ENCODE data around the gene PPP6R2. TPM values are rescaled to one million over a fixed set of nuclear protein-coding genes. Genes with fewer than 3 reads are reported as not detected.

The PPP6R2 gene
- polyA plus RNA-seq, 3 donors = 9.1 to 74.5 (median 10.3) TPM

DNA sequence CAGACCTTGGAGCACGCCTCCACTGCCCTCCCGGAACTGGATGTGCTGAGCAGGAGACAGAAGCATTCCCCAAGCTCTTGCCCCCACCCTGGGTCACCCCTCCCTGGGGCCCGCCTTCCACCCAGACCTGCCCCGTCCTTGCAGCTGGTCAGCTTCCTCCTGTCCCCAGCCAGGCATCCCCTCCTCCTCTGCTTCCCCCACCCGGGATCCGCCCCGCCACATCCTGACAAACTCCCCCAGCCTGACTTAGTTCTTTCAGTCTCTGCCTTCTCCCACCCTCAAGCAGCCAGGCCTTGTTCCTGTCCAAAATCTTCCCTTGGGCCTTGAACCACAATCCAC, 34.6 kb upstream of the PPP6R2 start:
- TF ChIP-seq, protein P1, sequence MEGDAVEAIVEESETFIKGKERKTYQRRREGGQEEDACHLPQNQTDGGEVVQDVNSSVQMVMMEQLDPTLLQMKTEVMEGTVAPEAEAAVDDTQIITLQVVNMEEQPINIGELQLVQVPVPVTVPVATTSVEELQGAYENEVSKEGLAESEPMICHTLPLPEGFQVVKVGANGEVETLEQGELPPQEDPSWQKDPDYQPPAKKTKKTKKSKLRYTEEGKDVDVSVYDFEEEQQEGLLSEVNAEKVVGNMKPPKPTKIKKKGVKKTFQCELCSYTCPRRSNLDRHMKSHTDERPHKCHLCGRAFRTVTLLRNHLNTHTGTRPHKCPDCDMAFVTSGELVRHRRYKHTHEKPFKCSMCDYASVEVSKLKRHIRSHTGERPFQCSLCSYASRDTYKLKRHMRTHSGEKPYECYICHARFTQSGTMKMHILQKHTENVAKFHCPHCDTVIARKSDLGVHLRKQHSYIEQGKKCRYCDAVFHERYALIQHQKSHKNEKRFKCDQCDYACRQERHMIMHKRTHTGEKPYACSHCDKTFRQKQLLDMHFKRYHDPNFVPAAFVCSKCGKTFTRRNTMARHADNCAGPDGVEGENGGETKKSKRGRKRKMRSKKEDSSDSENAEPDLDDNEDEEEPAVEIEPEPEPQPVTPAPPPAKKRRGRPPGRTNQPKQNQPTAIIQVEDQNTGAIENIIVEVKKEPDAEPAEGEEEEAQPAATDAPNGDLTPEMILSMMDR (IDR thresholded peaks at IDR 0.05) = no peak
- Mint-ChIP-seq H3K27me3 (ENCODE audit: low read depth in 3 of 3) (peaks cover 2% of the 10 kb centered on the region in 3 donors), H3K4me3 (peak overlapping the region; percentile 69 to 82), H3K9me3 (peaks cover 0 to 2% (median 0%) of the 10 kb centered on the region in 7 donors), H3K27ac (peak overlapping the region; percentile 76 to 97 (median 94)), H3K4me1 (peaks cover 35% of the 10 kb centered on the region), H3K36me3 (peaks cover 0 to 9% of the 10 kb centered on the region in 2 donors)
- Histone ChIP-seq H3K4me3 (replicated peaks in 1 of 3; ENCODE audit: low read depth in 2 of 3, low read length in 3 of 3) (peak overlapping the region in 2 of 3 experiments; percentile 37 to 70), H3K36me3 (replicated peaks in 1 of 2; ENCODE audit: control insufficient read depth in 1 of 2, insufficient read depth in 2 of 2, low read length in 2 of 2) (peaks cover 0 to 10% of the 10 kb centered on the region in 2 donors), H3K79me2 (ENCODE audit: insufficient read depth, low read length) (peaks cover 35% of the 10 kb centered on the region), H3K27ac (ENCODE audit: low read depth in 1 of 2, low read length in 2 of 2) (peak overlapping the region; percentile 83 to 90), H3K9me3 (replicated peaks in 1 of 2; ENCODE audit: control insufficient read depth in 1 of 2, insufficient read depth in 1 of 2, low read length in 2 of 2) (no peaks in the 10 kb centered on the region), H3K27me3 (ENCODE audit: control insufficient read depth in 2 of 2, insufficient read depth in 2 of 2, low read length in 2 of 2) (no peaks in the 10 kb centered on the region), H3K4me2 (replicated peaks; ENCODE audit: extremely low read depth, low read length, poor library complexity, severe bottlenecking) (peak overlapping the region; percentile 83), H3K9ac (ENCODE audit: insufficient read depth, low read length, poor library complexity, severe bottlenecking) (peak overlapping the region; percentile 65), H4K20me1 (ENCODE audit: insufficient read depth, low read length) (peaks cover 32% of the 10 kb centered on the region), H3K4me1 (ENCODE audit: control insufficient read depth in 1 of 2, insufficient read depth in 2 of 2, low read length in 2 of 2) (peaks cover 48% of the 10 kb centered on the region in 2 donors), H2AFZ (ENCODE audit: insufficient read depth, low read depth, low read length, poor library complexity, severe bottlenecking) (no peak overlapping the region)
- peak; percentile 63 to 75 (median 70) for DNase-seq
- 0% methylated on average over 6 of the region's 7 CpGs for WGBS (ENCODE audit: insufficient coverage)
- intact Hi-C loops (cut with micrococcal nuclease) = loop anchor here in 1 of 2 donors (2.0 to 10.0 kb wide), 2 partner anchors 18 to 344 kb away; partner anchors contain the start of genes DENND6B and PIM3

- H4K20me1 ChIP-seq (ENCODE audit: insufficient read depth, low read length) = peaks cover 27% of the 10 kb centered on the region
- peak overlapping the region; percentile 65 for H3K9ac ChIP-seq (ENCODE audit: insufficient read depth, low read length, poor library complexity, severe bottlenecking)
- peak overlapping the region; percentile 83 to 90 for H3K27ac ChIP-seq (ENCODE audit: low read depth in 1 of 2, low read length in 2 of 2)
- H3K27me3 ChIP-seq (ENCODE audit: control insufficient read depth in 2 of 2, insufficient read depth in 2 of 2, low read length in 2 of 2) = no peaks in the 10 kb centered on the region
- TF ChIP-seq, protein P1 (IDR thresholded peaks at IDR 0.05) = no peak
- H3K36me3 ChIP-seq (replicated peaks in 1 of 2; ENCODE audit: control insufficient read depth in 1 of 2, insufficient read depth in 2 of 2, low read length in 2 of 2) = peaks cover 0 to 10% of the 10 kb centered on the region in 2 donors
- H2AFZ ChIP-seq (ENCODE audit: insufficient read depth, low read depth, low read length, poor library complexity, severe bottlenecking) = no peak overlapping the region
- Mint-ChIP-seq H3K36me3 (peaks cover 0 to 9% of the 10 kb centered on the region in 2 donors), H3K9me3 (peaks cover 0 to 2% (median 0%) of the 10 kb centered on the region in 7 donors), H3K27me3 (ENCODE audit: low read depth in 3 of 3) (peaks cover 2% of the 10 kb centered on the region in 3 donors), H3K4me3 (peak overlapping the region; percentile 56 to 82), H3K27ac (peak overlapping the region; percentile 76 to 97 (median 94)), H3K4me1 (peaks cover 36% of the 10 kb centered on the region)
- peaks cover 48% of the 10 kb centered on the region in 2 donors for H3K4me1 ChIP-seq (ENCODE audit: control insufficient read depth in 1 of 2, insufficient read depth in 2 of 2, low read length in 2 of 2)
- peak overlapping the region in 1 of 3 experiments; percentile 70 for H3K4me3 ChIP-seq (replicated peaks in 1 of 3; ENCODE audit: low read depth in 2 of 3, low read length in 3 of 3)
- 52% methylated on average over 7 of the region's 9 CpGs for WGBS (ENCODE audit: insufficient coverage)
- peaks cover 35% of the 10 kb centered on the region for H3K79me2 ChIP-seq (ENCODE audit: insufficient read depth, low read length)
- no peak for DNase-seq
- intact Hi-C loops (cut with micrococcal nuclease) = loop anchor here in 1 of 2 donors (2.0 to 10.0 kb wide), 2 partner anchors 18 to 344 kb away; partner anchors contain the start of genes DENND6B and PIM3
- peak overlapping the region; percentile 83 for H3K4me2 ChIP-seq (replicated peaks; ENCODE audit: extremely low read depth, low read length, poor library complexity, severe bottlenecking)
- H3K9me3 ChIP-seq (replicated peaks in 1 of 2; ENCODE audit: control insufficient read depth in 1 of 2, insufficient read depth in 1 of 2, low read length in 2 of 2) = no peaks in the 10 kb centered on the region
Measured at GRCh38 chr22:50308986-50309600, 34.0 kb upstream of the PPP6R2 start.
